ENCODE measurements around the gene VPS41. TPM values are rescaled to one million over a fixed set of nuclear protein-coding genes. Genes with fewer than 3 reads are reported as not detected.

The VPS41 gene
- total RNA-seq, 1 donor from 2014 or later: 91.8 TPM

- H3K9me3 Mint-ChIP-seq: peaks cover 4% of the 10 kb centered on the region
- POLR2A ChIA-PET: no interaction called here
- peaks cover 68% of the 10 kb centered on the region for H3K36me3 Mint-ChIP-seq (ENCODE audit: low read depth)
- DNase-seq (no peak), ATAC-seq (ENCODE audit: low read depth) (no peak)
- CTCF ChIA-PET: no interaction called here
- H3K27ac Mint-ChIP-seq: no peak overlapping the region
- no peak overlapping the region for H3K4me3 Mint-ChIP-seq
- no peaks in the 10 kb centered on the region for H3K4me1 Mint-ChIP-seq
- no peaks in the 10 kb centered on the region for H3K27me3 Mint-ChIP-seq
- TF ChIP-seq, protein P1, sequence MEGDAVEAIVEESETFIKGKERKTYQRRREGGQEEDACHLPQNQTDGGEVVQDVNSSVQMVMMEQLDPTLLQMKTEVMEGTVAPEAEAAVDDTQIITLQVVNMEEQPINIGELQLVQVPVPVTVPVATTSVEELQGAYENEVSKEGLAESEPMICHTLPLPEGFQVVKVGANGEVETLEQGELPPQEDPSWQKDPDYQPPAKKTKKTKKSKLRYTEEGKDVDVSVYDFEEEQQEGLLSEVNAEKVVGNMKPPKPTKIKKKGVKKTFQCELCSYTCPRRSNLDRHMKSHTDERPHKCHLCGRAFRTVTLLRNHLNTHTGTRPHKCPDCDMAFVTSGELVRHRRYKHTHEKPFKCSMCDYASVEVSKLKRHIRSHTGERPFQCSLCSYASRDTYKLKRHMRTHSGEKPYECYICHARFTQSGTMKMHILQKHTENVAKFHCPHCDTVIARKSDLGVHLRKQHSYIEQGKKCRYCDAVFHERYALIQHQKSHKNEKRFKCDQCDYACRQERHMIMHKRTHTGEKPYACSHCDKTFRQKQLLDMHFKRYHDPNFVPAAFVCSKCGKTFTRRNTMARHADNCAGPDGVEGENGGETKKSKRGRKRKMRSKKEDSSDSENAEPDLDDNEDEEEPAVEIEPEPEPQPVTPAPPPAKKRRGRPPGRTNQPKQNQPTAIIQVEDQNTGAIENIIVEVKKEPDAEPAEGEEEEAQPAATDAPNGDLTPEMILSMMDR (IDR thresholded peaks at IDR 0.05): no peak
- intact Hi-C loops (cut with micrococcal nuclease): no loop called here
These were observed 185.7 kb downstream of the VPS41 start for GRCh38 chr7:38723327-38723726.

- POLR2A ChIA-PET: no interaction called here
- H3K36me3 Mint-ChIP-seq (ENCODE audit: low read depth): peaks cover 19% of the 10 kb centered on the region
- no peaks in the 10 kb centered on the region for H3K27me3 Mint-ChIP-seq
- intact Hi-C loops (cut with micrococcal nuclease): no loop called here
- peaks cover 16% of the 10 kb centered on the region for H3K9me3 Mint-ChIP-seq
- ATAC-seq (ENCODE audit: low read depth) (no peak), DNase-seq (no peak)
- TF ChIP-seq, protein P1 (IDR thresholded peaks at IDR 0.05): no peak
- H3K4me1 Mint-ChIP-seq: no peaks in the 10 kb centered on the region
- no peak overlapping the region for H3K27ac Mint-ChIP-seq
- CTCF ChIA-PET: no interaction called here
- no peak overlapping the region for H3K4me3 Mint-ChIP-seq
These were observed 192.6 kb downstream of the VPS41 start for GRCh38 chr7:38716397-38716796.

DNA sequence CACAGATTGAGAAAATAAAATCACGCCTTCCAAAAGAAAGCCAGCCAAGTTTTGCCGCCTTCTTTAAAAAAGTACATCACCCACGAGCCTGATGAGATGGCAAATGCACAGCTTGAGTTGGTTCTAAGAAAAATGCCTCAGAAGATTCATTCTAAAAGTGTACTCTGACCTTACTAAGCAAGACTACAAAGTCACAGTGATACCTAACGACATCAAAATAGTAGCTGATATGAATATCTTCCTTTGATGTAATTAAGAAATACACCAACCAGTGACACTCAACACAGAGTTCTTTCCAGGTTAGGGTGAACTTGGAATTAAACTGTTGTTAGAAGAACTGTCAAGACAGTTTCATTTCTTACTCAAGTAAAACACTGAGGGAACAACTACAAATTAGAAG, 199.9 kb downstream of the VPS41 start:
- Mint-ChIP-seq H3K36me3 (ENCODE audit: low read depth) (no peaks in the 10 kb centered on the region), H3K4me1 (no peaks in the 10 kb centered on the region), H3K4me3 (no peak overlapping the region), H3K27ac (no peak overlapping the region), H3K27me3 (peaks cover 2% of the 10 kb centered on the region), H3K9me3 (peaks cover 4% of the 10 kb centered on the region)
- DNase-seq (no peak), ATAC-seq (ENCODE audit: low read depth) (no peak)
- ChIA-PET CTCF (no interaction called here), POLR2A (no interaction called here)
- intact Hi-C loops (cut with micrococcal nuclease): no loop called here
- TF ChIP-seq, protein P1 (IDR thresholded peaks at IDR 0.05): no peak

DNA sequence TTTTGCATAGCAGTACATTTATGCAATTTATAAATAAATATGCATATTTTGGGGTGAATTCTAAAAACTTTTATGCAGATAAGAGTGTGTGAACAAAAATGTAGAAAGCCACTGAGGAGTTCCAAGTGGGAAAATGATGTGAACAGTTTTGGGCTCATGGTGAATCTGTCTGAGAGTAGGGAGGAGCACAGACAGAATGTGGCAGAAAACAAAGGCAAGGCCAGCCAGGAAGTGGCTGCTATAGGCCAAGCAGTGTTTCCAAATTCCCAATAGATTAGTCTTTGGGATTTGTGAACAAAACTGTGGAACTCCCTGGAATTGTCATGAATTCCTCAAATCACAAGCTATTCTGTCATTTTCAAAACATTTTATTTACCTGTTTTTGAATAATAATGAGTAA, 204.2 kb downstream of the VPS41 start:
- peaks cover 10% of the 10 kb centered on the region for H3K27me3 Mint-ChIP-seq
- ChIA-PET CTCF (no interaction called here), POLR2A (no interaction called here)
- no peak overlapping the region for H3K4me3 Mint-ChIP-seq
- no peak overlapping the region for H3K27ac Mint-ChIP-seq
- ATAC-seq (ENCODE audit: low read depth) (no peak), DNase-seq (no peak)
- intact Hi-C loops (cut with micrococcal nuclease): no loop called here
- H3K4me1 Mint-ChIP-seq: no peaks in the 10 kb centered on the region
- H3K36me3 Mint-ChIP-seq (ENCODE audit: low read depth): no peaks in the 10 kb centered on the region
- TF ChIP-seq, protein P1 (IDR thresholded peaks at IDR 0.05): no peak
- H3K9me3 Mint-ChIP-seq: peaks cover 4% of the 10 kb centered on the region

- CTCF ChIA-PET: no interaction called here
- peaks cover 4% of the 10 kb centered on the region for H3K9me3 Mint-ChIP-seq
- H3K27me3 Mint-ChIP-seq: peaks cover 10% of the 10 kb centered on the region
- H3K4me1 Mint-ChIP-seq: no peaks in the 10 kb centered on the region
- H3K4me3 Mint-ChIP-seq: no peak overlapping the region
- DNase-seq: no peak
- no peak overlapping the region for H3K27ac Mint-ChIP-seq
- POLR2A ChIA-PET: no interaction called here
- TF ChIP-seq, protein P1 (IDR thresholded peaks at IDR 0.05): no peak
- intact Hi-C loops (cut with micrococcal nuclease): no loop called here
- no peaks in the 10 kb centered on the region for H3K36me3 Mint-ChIP-seq (ENCODE audit: low read depth)
- ATAC-seq (ENCODE audit: low read depth): no peak
These were observed 204.9 kb downstream of the VPS41 start for GRCh38 chr7:38704041-38704547.

Measured in activated B cell treated with CpG ODN at 0.5 μM for 24 hours (primary cell).